Lower leg skin (tissue), 3 donors: Measurements from ENCODE around the gene C1orf198.

ENCODE experiments used
- CTCF ChIP-seq, 3 donors: fragments of 450-650 bp; IDR thresholded peaks; one replicate each; pipeline ENCODE4 v1.5.1; 2016; ENCODE audit warnings: antibody characterized with exemption in 3 of 3, mild to moderate bottlenecking in 3 of 3, moderate library complexity in 2 of 3
- POLR2A ChIP-seq, 2 donors: fragments of 450-650 bp; IDR thresholded peaks; one replicate each; pipeline ENCODE4 v1.6.1; 2016 to 2017; ENCODE audit warnings: antibody characterized with exemption in 2 of 2, mild to moderate bottlenecking in 1 of 2, moderate library complexity in 1 of 2

- no peak for TF ChIP-seq CTCF (IDR thresholded peaks at IDR 0.05)
- no peak for TF ChIP-seq POLR2A (IDR thresholded peaks at IDR 0.05)
Observed at GRCh38 chr1:230849451-230850224, 18.7 kb downstream of the C1orf198 start.
